Left renal pelvis (tissue), 4 donors: ENCODE measurements around the gene RTN4R. TPM values are rescaled to one million over a fixed set of nuclear protein-coding genes. Genes with fewer than 3 reads are reported as not detected.

Experiments used
- DNase-seq, 4 donors: peaks; one replicate each; pipeline ENCODE4 v3.0.0-alpha.2; 2013; ENCODE audit warnings: low read depth in 4 of 4, low spot score in 3 of 4
- polyA plus RNA-seq, 4 donors: library from polyadenylated mRNA; unstranded; fragments of 120-200 nt; gene quantifications; one replicate each; pipeline ENCODE4 v1.2.1, GENCODE V29; 2013; ENCODE audit not compliant: insufficient read length in 4 of 4

Gene RTN4R
- polyA plus RNA-seq, 4 donors = 4.5 to 18.0 (median 7.2) TPM

DNA sequence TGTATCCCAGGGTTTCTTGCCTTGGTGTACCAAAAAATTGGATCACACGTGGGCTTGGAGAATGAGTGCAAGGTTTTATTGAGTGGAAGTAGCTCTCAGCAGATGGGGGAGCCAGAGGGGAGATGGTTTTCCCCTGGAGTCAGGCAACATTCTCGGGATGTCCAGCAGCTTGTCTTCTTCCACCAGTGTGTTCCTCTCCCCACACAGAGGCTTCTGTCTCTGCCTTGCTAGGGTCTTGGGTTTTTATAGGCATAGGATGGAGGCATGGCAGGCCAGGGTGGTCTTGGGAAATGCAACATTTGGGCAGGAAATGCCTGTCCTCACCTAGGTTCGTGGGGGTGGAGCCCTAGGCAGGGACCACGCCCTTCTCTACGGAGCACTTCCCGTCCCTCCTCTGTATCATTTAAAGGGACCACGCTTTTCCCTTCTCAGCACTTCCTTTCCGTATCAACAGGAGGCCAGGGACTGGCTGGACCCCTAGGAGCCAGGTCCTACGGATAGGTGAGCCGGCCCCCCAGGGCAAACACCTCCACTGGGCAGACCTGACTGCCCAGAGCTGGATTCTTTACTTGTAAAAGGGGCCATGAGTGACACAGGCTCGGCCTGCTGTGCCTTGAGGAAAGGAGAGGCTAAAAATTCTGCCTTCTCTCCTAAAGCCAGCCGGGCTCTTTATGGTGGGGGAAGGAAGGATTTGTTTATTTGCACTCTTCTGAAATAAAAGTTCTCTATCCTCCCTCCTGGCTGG lies 62.0 kb downstream of the RTN4R start:
- DNase-seq = no peak

DNA sequence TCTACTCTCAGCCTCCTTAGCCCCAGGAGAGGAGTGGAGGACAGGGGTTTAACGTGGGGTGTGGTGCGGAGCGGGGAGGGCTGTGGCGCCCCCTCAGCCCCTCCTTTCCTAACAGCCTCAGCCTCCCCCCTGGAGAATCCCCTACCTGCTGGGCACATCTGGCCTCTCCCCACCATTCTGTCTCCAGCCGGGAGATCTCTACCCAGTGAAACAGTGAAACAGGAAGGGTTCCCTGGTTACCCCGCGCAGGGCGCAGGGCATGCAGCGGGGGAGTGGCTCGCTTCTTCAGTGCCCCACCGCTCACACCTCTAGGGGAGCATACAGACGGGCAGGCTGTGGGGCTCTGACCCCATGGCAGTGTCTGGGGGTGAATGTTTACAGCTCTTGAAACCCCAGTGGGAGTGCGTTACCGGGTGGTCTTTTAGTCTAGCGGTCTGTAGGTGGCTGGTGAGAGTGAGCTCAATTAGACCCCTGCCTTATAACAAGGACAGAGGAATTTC lies 62.6 kb downstream of the RTN4R start:
- DNase-seq = no peak

DNA sequence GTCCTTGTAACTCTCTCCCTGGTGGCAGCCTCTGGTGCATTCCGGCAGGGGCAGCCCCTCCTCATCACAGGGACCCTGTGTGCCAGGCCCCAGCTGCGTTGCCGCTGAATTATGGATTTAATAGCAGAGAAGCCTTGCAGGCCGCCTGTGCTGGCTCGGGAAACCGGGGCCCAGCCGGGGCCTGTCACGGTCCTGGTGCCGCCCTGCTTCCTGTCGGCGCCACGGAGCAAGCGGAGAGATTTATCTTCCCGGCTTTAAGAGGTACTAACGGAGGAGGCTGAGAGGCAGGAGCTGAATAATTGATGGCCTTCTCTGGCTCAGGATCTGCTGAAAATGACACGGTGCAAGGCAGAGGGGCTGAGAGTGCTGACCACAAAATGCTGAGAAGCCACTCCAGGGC lies 63.3 kb downstream of the RTN4R start:
- DNase-seq = no peak

DNA sequence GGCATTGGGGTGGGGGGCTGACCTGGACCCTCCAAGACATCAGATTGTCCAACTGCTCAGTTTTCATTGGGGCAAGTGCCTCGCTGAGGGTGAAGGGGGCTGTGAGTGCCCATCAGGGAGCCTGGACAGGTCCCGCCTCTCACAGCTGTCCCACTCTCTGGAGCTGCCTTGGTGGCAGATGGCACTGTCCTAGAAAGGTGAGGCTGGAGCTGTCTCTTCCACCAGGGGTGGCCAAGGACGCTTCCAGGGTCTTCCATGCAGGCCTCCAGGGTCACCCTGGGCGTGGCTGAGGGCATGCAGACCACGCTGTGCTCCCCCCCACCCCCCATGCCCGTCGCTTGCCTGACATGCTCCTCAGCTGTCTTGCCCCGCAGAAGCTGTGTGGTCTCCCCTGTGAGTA lies 63.8 kb downstream of the RTN4R start:
- DNase-seq = no peak

DNA sequence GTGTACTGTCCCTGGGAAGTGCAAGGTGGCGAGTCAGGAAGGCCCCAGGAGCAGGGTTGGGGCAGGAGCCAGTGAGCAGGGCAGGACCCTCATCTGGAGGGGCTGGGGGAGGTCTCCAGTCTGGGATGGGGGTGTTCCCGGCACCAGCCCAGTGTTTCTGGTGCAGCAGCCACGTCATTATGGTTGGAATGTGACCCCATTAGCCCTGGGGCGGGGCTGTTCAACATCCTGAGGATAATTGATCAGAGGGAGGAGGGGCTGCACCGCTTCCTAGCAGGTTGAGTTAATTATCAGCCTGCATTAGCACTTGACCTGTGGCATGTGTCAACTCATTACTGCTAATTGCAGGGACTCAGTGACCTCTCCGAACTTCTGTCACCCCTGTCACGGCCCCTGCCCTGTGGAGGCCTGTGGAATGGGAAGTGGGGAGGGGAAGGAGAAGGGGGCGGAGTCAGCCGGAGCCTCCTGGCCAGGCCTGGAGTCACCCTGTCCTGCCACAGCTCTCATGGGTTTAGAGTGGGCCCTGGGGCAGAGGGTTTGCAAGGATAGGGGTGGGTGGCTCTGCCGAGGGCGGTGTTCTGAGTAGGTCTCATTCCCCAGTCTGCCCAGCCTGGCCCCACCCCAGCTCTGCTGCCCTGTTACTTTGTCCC lies 64.4 kb downstream of the RTN4R start:
- no peak for DNase-seq

DNA sequence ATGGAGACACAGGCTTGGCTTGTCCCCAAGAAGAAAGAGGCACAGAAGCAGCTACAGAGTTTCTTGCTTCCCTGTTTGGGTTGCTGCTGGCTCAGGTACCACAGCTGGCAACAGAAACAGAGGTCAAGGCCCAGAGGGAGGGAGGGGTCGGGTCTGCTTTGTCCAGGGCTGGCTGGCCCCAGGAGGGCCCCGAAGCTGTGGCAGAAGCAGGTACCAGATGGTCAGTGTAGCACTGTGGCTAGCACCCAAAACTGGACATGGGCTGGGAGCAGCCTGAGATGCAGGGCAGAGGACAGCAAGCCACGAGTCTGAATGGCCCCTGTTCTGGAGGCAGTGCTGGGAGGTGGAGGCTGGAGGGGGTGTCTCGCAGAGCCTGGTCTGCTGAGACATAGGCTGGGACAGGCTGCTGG lies 65.0 kb downstream of the RTN4R start:
- no peak for DNase-seq

DNA sequence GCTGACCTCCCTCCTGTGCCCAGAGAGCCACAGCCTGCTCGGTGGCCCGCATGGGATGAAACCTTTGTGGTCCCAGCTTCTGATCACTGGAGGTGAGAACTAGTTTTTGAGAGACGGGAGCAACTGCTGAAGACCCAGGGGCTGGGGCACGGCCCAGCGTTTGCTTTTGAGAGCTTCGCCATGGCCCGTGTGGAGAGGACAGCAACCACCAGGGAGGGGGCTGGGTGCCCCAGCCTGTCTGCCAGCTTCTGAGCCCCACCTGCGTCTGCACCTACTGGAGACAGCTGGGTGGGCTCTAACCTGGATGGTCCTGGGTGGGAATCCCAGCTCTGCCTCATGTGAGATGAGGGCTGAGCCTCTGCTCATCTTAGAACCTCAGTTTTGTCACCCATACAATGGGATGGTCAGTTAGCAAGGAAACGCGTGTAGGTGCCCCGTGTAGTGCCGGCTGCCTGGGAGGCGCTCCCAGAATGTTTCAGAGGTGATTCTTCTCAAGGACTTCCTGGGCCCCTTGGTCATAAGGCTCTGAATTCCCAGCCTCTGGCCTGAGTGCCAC lies 66.2 kb downstream of the RTN4R start:
- no peak for DNase-seq

DNA sequence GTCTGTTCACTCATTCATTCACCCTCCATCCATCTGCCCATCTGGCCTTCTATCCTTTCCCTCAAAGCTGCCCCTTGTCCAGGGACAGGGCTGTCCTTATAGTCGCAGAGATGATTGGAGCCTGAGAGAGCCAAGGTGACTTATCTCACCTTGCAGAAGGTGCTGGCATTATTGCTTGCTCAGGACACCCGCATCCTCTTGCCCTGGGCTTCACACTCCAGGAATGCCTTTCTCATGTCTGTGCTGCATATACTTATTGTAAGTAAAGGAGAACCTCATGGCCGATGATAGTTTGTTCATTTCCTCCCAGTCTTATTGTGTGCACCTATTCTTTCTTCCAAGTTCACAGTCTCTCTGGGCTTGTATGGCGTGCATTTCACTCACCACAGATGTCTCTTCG lies 68.2 kb downstream of the RTN4R start:
- no peak for DNase-seq

DNA sequence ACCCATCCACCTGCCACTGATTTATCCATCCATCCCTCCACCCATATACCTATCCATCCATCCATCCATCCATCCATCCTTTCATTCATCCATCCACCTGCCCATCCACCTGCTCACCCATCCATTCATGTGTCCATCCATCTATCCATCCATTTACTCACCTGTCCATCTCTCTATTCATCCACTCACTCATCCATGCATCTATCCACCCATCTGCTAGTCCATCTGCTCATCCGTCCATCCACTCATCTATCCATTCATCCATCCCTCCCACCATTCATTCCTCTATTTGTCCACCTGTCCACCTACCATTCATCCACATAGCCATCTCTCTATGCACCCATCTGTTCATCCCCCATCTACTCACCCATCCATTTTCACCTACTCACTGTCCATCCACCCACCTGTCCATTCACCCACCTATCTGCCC lies 68.7 kb downstream of the RTN4R start:
- no peak for DNase-seq

DNA sequence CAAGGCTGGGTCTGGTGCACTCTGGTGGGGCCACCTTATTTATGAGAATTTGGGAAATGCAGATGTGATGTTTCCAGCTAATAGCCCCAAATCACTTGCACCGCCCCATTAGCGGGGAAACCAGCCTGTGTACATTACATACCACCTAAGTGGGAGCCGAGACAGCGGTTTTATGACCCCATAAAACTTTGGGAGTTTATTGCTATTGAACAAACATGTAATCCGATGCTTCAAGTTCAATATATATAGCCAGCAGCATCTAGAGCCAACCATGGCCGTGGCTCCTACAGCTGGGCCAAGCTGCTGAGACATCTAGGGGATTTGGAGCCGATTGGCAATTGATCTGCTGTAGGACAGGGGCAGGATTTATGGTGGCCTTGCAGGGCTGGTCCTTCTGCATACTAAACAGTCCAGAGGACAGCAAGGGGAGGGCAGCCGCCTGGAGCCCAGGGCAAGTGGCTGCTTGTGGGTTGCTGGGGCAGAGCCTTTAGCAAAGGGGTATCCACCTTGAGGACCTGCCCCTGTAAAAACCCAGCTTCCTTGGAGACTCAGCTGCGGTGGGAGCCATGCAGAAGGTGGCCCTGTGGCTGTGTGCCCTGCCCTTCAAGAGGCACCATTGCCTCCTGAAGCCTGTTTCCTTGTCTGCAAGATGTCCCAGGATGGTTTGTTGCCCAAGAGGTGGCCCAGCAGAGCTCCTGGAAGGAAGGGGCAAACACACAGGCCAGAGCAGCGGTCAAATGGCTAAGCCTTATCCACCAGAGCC lies 69.4 kb downstream of the RTN4R start:
- DNase-seq = no peak

DNA sequence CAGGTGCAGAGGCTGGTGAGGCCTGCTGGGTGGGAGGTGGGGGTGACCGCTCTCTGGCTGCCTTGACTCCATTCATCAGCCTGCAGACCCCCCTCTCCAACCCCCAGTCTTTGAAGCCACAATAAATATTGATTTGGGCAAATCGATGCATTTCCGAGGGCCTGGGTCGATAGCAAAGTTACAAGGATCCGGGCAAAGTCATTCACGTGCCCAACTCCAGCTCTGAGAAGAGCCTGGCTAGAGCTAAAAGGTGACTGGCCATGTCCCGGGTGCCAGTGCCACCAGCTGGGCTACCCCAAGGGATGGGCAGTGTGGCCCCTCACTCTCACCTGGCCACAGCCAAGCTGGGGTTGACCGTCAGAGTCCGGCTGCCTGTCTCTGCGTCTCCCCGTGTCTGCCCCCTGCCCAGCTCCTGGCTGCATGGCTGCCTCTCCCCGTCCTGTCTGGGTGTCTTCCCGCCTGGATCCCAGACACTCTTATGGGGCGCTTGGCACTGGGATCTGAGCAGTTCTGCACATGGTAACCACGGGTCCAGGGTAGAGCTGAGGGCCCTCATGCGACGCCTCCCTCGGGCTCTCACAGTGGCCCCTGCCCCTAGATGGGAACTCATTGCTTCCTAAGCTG lies 70.6 kb downstream of the RTN4R start:
- DNase-seq = no peak

DNA sequence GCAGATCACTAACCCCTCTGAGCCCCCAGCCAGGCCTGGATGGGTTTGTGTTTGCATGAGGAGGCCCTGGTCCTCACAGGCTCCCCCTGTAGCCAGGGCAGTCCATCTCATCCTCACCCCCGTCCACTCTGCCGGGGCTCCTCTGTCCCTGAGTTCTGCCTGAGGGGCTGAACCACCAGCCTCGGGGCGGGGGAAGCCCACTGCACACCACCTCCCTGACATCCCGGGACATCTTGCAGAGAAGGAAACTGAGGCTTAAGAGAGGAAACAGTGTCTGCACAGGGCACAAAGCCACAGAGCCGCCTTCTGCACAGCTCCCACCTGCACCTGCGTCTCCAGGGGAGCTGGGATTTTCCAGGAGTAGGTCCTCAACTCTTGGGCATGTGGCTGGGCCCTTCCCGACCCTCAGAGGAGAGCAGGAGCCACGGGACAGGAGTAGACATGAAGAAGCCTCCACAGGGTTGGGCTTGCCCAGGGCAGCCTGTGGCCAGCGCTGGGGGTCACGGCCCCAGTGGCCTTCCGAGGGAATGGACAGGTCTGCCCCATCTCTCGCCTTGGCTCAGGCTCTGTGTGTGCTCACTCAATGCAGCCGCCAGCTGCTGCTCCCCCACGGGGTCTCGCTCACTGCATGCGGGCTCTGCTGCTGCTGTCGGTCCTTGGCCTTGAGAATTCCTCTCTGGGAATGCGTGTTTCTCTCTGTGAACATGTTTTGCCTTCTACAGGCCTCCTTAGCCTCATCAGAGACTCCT lies 71.8 kb downstream of the RTN4R start:
- DNase-seq = no peak

DNA sequence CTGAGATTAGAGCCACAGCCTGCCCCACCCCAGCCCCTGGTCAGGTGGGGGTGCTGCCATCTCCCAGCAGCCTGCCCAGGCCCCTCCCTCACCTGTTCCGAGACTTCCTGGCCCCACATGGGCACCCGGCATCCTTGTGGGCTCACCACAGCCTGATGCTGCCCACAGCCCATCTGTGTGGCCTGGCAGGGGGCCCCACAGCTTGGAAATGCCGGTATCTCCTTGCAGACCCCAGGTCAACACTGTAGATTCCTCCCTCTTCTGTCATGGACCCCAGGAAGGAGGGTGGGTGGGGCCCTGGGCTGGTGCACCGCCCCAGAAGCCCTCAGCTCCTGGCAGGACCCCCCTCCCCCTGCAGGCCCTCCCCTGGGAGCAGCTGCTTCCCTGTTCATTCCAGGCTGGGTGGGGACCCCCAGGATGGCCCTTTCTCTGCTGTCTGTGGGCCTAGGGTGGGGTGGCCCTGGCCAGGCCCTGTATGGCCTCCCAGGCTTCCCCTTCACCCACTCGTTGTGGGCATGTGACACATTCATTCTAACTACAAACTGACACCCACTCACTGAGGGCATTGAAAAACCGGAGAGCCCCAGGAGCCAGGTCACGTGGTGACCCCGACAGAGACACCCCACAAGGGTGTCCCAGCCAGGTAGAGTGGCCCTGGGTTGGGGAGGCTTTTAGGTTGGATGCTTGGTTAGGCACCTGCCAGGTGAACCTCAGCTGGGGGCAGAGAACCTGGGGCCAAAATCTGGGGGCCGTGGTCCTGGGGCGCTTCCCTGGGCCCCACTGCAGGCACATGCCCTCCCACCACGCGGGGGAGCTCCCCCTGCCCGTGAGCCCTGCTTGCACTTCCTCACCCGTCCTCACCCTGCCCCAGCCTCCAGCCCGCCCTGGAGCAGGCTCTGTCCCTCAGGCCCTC lies 73.2 kb downstream of the RTN4R start:
- DNase-seq = no peak

DNA sequence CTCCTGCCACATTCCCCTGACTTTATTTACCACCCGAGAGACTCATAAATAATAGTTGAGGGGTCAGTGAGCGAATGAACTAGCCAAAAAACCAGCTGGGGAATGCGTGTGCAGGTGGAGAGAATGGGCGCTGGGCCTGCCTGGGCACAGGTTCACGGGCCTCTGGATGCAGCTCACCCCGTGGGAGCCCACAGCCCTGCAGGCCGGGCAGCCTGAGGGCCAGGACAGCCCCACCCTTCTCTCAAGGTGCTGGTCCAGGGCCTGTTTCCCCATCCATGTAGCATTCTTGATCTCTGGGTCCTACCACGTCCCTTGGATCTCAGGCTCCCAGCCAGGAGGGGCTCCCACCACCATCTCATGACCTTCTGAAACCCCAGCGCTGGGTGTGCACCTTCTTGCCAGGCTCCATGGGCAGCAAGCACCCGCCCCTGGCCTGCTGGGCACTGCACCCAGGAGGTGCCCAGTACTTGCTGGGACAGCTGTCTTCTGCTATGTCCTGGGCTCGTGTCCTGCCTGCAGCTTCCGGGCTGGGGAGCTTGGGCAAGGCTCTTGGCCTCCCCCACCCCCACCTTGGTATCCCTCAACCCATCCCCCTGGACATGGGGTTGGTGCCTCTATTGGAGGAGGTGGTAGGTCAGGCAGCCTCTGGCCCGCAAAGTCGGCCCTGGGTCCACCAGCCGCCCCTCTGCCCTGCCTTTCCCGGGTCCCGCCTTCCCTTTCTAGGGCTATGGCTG lies 74.2 kb downstream of the RTN4R start:
- DNase-seq = no peak

DNA sequence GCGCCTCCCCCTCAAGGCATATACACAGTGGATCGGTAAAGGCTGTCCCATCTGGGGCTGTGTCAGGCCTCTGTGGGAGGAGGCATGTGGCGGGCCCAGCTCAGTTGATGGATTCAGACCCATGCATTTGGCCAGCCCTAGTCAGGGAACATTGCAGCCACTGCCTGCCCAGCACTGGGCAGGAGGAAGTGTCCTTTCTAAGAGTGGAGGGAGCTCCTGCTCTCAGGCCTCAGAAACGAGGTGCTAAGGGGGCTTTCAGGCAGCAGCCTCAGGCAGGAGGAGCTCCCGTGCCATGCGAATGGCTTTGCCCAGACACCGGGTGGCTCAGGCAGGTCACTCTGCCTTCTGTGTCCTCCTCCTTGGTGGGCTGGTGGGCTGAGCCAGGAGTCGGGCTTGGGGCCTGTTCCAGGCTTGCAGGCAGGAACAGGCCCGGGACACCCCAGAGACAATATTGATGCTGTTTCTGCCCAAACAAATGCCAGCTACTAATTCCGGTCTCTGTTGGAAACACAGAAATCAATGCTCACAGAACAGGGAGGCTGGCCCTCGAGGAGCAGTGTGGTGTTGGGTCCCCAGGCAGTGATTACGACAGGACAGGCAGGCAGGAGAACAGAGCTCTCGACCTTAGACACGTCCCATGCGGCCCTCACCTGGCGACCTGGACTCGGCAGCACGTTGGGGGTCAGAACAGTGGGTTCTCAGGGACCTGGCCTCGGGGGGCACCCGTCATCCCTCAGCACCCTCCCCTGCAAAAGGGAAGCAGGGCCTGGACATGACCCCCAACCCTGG lies 75.0 kb downstream of the RTN4R start:
- DNase-seq = no peak

DNA sequence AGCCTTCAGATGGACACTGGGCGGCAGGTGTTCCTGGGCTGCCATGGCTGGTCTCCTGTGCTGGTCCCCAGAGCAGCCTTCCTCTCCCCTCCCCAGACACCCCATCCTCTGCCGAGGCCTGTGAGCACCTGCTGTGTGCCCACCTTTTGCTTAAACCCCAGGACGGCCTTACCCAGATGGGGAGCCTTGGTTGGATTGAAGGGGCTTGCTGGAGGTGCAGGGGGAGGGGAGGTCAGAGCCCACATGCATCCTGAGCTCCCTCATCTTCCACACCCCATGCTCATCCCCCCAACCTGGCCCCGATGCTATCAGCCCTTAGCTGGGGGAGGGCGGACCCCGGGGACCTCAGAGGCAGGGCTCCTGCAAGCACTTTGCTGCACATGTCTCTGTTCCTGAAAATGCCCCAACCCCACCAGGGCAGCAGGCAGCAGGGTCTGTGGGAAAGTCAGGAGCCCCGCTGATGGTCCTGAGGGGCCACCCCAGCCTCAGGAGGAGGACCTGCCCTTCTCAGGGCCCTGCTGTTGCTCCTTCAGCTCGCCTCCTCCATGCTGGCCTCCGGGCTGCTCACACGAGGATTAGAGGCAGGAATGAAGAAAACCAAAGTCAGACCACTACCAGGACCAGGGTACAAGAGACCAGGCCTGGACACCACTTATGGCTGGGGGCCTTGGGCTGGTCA lies 75.7 kb downstream of the RTN4R start:
- DNase-seq = no peak

DNA sequence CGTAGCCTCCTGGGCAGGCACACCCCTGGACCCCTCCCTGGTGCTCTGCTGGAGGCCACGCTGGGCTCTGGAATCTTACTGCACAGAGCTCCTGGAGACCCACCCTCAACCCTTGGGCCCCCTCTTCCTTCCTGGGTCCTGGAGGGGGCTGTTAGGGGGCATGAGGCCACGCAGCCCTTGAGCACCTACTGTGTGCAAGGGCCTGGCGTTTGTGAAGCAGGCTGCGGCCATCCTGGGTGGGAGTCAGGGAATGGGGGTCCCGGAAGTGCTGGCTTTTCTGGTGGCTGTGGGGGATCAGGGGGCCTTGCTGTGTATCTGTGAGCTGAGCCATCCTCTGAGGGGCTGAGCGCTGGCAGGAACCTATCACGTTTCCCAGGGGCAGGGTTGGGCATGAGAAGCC lies 76.3 kb downstream of the RTN4R start:
- no peak for DNase-seq
